Keratinocyte (primary cell): ENCODE results near the gene DCDC1. TPM values are rescaled to one million over a fixed set of nuclear protein-coding genes. Genes with fewer than 3 reads are reported as not detected.
"Not testable (repeated sequence)": the region's sequence is repeated elsewhere in the genome, so short reads cannot be mapped to it uniquely, and the experiment has no call there.

Source experiments
- DNase-seq: peaks from one replicate; pipeline ENCODE4 v3.0.0-alpha.2; 2011; ENCODE audit warnings: low read depth, missing footprints, low spot score
- FAIRE-seq: peaks from 2 replicates; lab custom pipeline; 2011; peaks lifted over from hg19 to GRCh38; lab: Jason Lieb, UNC
- H2AFZ ChIP-seq: 2 replicates; pipeline ENCODE4 v1.6.0; 2012; ENCODE audit warnings: low read length, control low read depth, inconsistent platforms; ENCODE audit not compliant: control insufficient read depth
- H3K27ac ChIP-seq: 2 replicates; pipeline ENCODE4 v1.5.1; 2011; ENCODE audit warnings: low read length; ENCODE audit not compliant: control insufficient read depth, insufficient read depth
- H3K27me3 ChIP-seq: 3 replicates; pipeline ENCODE4 v1.6.0; 2011; ENCODE audit warnings: low read length; ENCODE audit not compliant: control insufficient read depth, insufficient read depth; ENCODE audit errors: extremely low read depth
- H3K36me3 ChIP-seq, 2 experiments: 2 replicates in 1 of 2; 3 replicates in 1 of 2; pipeline ENCODE4 v1.5.1; 2011; ENCODE audit warnings: low read length in 2 of 2, mild to moderate bottlenecking in 1 of 2; ENCODE audit not compliant: control insufficient read depth in 2 of 2, insufficient read depth in 2 of 2; ENCODE audit errors: extremely low read depth in 1 of 2
- H3K4me1 ChIP-seq: 3 replicates; pipeline ENCODE4 v1.5.1; 2011; ENCODE audit warnings: low read length; ENCODE audit not compliant: control insufficient read depth, insufficient read depth; ENCODE audit errors: extremely low read depth
- H3K4me2 ChIP-seq: 3 replicates; pipeline ENCODE4 v1.6.0; 2011; ENCODE audit warnings: low read depth, low read length; ENCODE audit not compliant: control insufficient read depth, insufficient read depth; ENCODE audit errors: extremely low read depth
- H3K4me3 ChIP-seq, 3 experiments: fragments of 200-600 bp in 1 of 3; sonication (generic) in 1 of 3; 2 replicates in 2 of 3; 3 replicates in 1 of 3; pipeline ENCODE4 v1.5.1; 2011 to 2016; ENCODE audit warnings: low read length in 3 of 3, mild to moderate bottlenecking in 3 of 3, control low read depth in 2 of 3, inconsistent platforms in 1 of 3, low read depth in 1 of 3, mixed read lengths in 1 of 3, mixed run types in 1 of 3, moderate library complexity in 1 of 3; ENCODE audit not compliant: control insufficient read depth in 2 of 3, insufficient read depth in 2 of 3; ENCODE audit errors: extremely low read depth in 1 of 3
- H3K79me2 ChIP-seq: 2 replicates; pipeline ENCODE4 v1.6.0; 2012; ENCODE audit warnings: low read length; ENCODE audit not compliant: control insufficient read depth, insufficient read depth
- H3K9ac ChIP-seq: 3 replicates; pipeline ENCODE4 v1.6.0; 2011; ENCODE audit warnings: low read length; ENCODE audit not compliant: control insufficient read depth, insufficient read depth; ENCODE audit errors: extremely low read depth
- H3K9me1 ChIP-seq: 3 replicates; pipeline ENCODE4 v1.6.0; 2011; ENCODE audit warnings: low read length; ENCODE audit not compliant: control insufficient read depth, insufficient read depth; ENCODE audit errors: extremely low read depth
- H3K9me3 ChIP-seq: 2 replicates; pipeline ENCODE4 v1.5.1; 2012; ENCODE audit warnings: low read depth, low read length; ENCODE audit not compliant: control insufficient read depth
- H4K20me1 ChIP-seq: 3 replicates; pipeline ENCODE4 v1.6.0; 2011; ENCODE audit warnings: low read length; ENCODE audit not compliant: control insufficient read depth, insufficient read depth; ENCODE audit errors: extremely low read depth
- CTCF ChIP-seq, 3 experiments: IDR thresholded peaks in 1 of 3; conservative IDR thresholded peaks in 1 of 3; optimal IDR thresholded peaks in 1 of 3; 2 replicates in 2 of 3; 3 replicates in 1 of 3; pipeline versions ENCODE3 to v1.5.1; 2011; ENCODE audit warnings: low read length in 3 of 3, mild to moderate bottlenecking in 3 of 3, moderate library complexity in 2 of 3, control low read depth in 1 of 3, inconsistent platforms in 1 of 3; ENCODE audit not compliant: insufficient read depth in 2 of 3; ENCODE audit errors: extremely low read depth in 1 of 3
- EZH2 ChIP-seq: IDR thresholded peaks from one replicate; pipeline ENCODE4 v1.6.1; 2012; ENCODE audit warnings: inconsistent platforms, mild to moderate bottlenecking, low read length, moderate library complexity
- dilution Hi-C: fragments of 300-500 bp; cut with MboI; formaldehyde crosslinking; loops from one replicate; pipeline ENCODE4 v1.7.0; 2020; ENCODE audit warnings: low sequenced_read_pairs; ENCODE audit not compliant: extremely low pct_ligation_motif_present
- polyA plus RNA-seq, 5 experiments: library from polyadenylated mRNA; depleted of rRNA in 3 of 5; stranded (reverse) in 3 of 5; stranded (forward) in 1 of 5; unstranded in 1 of 5; fragments of >200 nt; gene quantifications; 1 replicate in 1 of 5; 2 replicates in 3 of 5; 3 replicates in 1 of 5; pipeline versions ENCODE4 v1.2.1 to v1.2.3, GENCODE V29; 2011 to 2012; ENCODE audit warnings: missing spikeins in 2 of 5, low read depth in 1 of 5, low replicate concordance in 1 of 5

DCDC1 gene
- polyA plus RNA-seq, 1 donor (not counting 4 experiments of a cell fraction or from before 2014, with no cell fraction given), result 0.08 TPM

DNA sequence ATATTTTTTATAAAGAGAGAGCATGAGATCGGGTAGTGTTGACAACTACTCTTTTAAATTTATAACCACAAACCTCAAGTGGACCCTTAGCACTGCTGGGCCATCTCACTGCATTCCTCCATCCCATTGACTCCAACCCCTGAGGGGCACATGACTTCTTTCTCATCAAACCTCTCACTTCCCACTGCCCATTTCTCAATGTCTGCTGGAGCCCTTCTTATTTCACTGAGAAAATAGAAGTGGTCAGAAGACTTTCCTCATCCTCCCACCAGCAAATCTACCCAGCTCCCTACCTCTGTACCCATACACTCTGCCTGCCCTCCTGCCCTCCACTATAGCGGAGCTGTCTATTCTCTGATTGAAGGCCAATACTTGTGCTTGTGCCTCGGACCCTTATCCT, 412.8 kb downstream of the DCDC1 start:
- FAIRE-seq (no peak), DNase-seq (no peak)
- Histone ChIP-seq H3K4me2 (no peak overlapping the region), H3K9ac (no peak overlapping the region), H3K4me3 (no peak overlapping the region), H2AFZ (no peak overlapping the region), H3K4me1 (no peaks in the 10 kb centered on the region), H4K20me1 (no peaks in the 10 kb centered on the region), H3K9me3 (no peaks in the 10 kb centered on the region), H3K27ac (no peak overlapping the region), H3K27me3 (no peaks in the 10 kb centered on the region), H3K9me1 (no peaks in the 10 kb centered on the region), H3K79me2 (no peaks in the 10 kb centered on the region), H3K36me3 (no peaks in the 10 kb centered on the region)
- dilution Hi-C loops, result no loop called here
- no peak for TF ChIP-seq CTCF (optimal IDR thresholded peaks at IDR 0.05 in 1 of 3, IDR thresholded peaks at IDR 0.05 in 1 of 3, conservative IDR thresholded peaks at IDR 0.05 in 1 of 3; ENCODE audit: extremely low read depth in 1 of 3, insufficient read depth in 2 of 3, low read length in 3 of 3)
- TF ChIP-seq EZH2, result no peak

- DNase-seq (no peak), FAIRE-seq (no peak)
- H3K27ac ChIP-seq, result no peak overlapping the region
- TF ChIP-seq CTCF (optimal IDR thresholded peaks at IDR 0.05 in 1 of 3, IDR thresholded peaks at IDR 0.05 in 1 of 3, conservative IDR thresholded peaks at IDR 0.05 in 1 of 3; ENCODE audit: extremely low read depth in 1 of 3, insufficient read depth in 2 of 3, low read length in 3 of 3) (no peak), EZH2 (no peak)
- no peak overlapping the region for H2AFZ ChIP-seq
- no peak overlapping the region for H3K9ac ChIP-seq
- dilution Hi-C loops, result no loop called here
- no peak overlapping the region for H3K4me3 ChIP-seq
- H3K9me3 ChIP-seq, result no peaks in the 10 kb centered on the region
- H3K4me2 ChIP-seq, result no peak overlapping the region
- no peaks in the 10 kb centered on the region for H3K27me3 ChIP-seq
- H3K9me1 ChIP-seq, result no peaks in the 10 kb centered on the region
- H3K36me3 ChIP-seq, result no peaks in the 10 kb centered on the region
- H3K4me1 ChIP-seq, result no peaks in the 10 kb centered on the region
- H4K20me1 ChIP-seq, result no peaks in the 10 kb centered on the region
- no peaks in the 10 kb centered on the region for H3K79me2 ChIP-seq
These were observed 419.7 kb downstream of the DCDC1 start for GRCh38 chr11:30949838-30950237.

GRCh38 chr11:30947715-30948114, 421.8 kb downstream of the DCDC1 start:
- not testable (repeated sequence) for H2AFZ ChIP-seq

More at GRCh38 chr11:30947715-30948114, 421.8 kb downstream of the DCDC1 start:
- H3K9me1 ChIP-seq, DNase-seq, FAIRE-seq, H3K9me3 ChIP-seq, H4K20me1 ChIP-seq, H3K79me2 ChIP-seq, H3K4me1 ChIP-seq, H3K27ac ChIP-seq, H3K36me3 ChIP-seq, H3K27me3 ChIP-seq, dilution Hi-C loops, H3K4me2 ChIP-seq, H3K4me3 ChIP-seq, H3K9ac ChIP-seq: not testable (repeated sequence)
